ENCODE measurements around the gene POLR2C.

The POLR2C gene

DNA sequence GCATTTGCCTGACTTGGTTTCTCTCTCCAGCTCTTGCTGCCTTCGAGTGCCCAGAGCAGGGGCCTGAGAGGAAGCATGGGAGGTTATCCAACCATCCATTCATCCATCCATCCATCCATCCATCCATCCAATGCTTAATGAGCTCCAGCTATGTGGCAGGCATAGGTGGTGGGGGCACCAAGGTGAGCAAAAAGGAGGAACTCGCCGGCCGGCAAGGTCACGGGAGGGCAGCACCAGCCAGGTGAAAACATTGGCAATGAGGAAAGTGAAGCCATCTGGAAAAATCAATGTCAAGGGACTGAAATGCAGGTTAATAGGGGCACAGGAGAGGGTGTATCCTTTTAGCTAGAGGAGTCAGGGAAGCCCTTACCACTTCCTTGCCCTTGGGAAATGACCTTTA is 42.0 kb downstream of the POLR2C start:
- DNase-seq = no peak

DNA sequence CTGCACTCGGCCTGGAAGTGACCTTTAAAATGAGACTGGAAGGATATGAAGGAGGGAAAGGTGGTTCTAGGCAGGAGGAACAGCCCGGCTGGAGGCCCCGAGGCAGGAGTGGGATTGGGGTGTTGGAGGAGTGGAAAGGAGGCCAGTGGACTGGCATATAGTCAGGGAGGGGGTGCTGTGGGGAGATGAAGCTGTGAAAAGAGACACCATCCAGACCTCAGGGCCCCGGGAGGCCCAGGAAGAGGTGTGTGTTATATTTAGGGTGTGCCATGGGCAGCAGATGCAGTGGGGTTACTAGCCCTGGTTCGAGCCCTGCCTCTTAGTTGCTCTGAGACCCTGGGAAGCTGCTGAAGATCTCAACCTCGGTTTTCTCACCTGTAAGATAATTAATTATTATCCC is 42.7 kb downstream of the POLR2C start:
- no peak for DNase-seq

DNA sequence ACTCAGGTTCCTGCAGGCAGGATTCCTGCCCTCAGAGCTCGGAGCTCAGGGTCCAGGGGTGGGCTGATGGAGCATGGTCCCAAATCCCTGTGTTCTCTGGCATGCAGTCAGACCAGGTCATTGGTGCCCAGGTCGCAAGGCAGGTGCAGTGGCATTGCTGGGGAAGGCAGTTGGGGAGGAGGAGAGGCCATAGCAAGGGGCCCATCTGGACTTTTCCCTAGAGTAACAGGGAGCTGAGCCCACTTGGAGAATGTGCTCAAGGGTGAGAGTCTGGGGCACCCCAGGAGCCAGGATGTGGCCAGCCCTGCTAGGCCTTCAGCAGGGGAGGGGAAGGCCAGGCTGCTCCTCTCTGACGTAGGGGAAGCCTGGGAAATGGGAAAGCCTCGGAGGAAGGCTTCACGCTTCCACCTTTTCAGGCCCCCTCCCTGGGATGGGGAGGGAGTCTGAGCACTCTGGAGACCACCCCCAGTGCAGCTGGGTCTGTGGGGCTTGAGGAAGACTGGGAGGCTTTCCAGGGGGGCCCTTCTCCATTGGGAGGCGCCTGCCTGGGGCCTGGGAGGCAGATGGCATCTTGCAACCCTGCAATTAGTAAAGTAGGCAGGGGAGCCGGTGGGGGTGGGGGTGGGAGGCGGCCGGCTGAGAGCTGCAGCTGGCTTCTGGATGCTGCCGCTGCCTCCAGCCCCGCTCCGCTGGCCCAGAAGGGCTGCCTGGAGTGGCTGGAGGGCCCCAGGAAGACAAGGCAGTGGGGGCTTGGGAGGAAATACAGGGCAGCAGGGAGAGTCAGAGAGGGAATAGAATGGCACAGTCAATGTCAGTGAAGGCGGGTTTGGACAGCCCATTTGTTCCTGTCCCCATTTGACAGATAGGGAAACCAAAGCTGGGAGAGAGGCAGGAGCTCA is 44.9 kb downstream of the POLR2C start:
- DNase-seq = no peak

DNA sequence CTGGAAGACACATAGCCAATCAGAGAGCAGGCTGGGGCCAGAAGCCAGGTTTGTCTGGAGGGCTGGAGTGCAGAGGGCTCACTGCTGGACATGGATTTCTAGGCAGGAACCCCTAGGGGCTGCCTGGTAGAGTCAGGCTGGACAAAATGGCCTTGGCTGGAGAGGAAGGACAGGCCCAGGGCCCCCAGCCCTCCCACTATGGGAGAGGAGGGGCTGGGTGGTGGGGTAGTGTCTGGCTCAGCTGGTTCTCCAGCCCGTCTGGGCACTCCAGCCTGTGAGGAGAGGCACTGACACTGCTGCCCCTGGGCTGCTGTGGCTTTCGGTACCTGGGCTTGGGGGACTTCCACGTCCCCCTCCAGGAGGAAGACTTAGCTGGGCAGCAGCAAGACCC is 45.6 kb downstream of the POLR2C start:
- DNase-seq = no peak

DNA sequence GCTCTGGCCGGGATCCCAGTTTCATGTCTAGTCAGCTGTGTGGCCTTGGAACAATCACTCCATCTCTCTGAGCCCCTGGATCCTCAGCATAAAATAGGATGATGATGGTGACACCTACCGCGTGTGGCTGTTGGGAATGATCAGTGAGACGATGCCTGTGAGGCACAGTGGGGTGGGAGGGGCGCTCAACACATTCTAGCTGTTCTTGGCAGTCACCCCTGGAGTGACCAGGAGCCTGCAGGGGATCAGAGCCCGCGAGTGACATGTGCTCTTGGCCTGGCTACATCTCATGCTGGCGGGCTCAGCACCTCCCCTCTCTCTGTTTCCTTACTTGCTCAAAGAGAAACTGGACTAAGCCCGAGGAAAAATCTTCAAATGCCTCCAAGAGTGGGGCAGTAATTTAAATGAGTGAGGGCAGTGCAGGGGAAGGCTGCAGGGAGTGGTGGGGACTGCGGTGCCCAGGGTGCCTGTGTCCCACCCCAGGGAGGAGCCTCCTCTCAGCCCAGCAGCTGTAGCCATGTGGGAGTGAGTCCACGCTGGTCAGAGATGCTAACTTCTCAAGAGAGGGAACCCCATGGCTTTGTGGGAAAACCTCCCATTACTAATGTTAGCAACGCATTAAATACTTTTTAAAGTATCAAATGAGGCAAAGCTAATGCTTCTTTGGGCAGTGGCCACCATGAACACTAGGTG is 46.9 kb downstream of the POLR2C start:
- no peak for DNase-seq

DNA sequence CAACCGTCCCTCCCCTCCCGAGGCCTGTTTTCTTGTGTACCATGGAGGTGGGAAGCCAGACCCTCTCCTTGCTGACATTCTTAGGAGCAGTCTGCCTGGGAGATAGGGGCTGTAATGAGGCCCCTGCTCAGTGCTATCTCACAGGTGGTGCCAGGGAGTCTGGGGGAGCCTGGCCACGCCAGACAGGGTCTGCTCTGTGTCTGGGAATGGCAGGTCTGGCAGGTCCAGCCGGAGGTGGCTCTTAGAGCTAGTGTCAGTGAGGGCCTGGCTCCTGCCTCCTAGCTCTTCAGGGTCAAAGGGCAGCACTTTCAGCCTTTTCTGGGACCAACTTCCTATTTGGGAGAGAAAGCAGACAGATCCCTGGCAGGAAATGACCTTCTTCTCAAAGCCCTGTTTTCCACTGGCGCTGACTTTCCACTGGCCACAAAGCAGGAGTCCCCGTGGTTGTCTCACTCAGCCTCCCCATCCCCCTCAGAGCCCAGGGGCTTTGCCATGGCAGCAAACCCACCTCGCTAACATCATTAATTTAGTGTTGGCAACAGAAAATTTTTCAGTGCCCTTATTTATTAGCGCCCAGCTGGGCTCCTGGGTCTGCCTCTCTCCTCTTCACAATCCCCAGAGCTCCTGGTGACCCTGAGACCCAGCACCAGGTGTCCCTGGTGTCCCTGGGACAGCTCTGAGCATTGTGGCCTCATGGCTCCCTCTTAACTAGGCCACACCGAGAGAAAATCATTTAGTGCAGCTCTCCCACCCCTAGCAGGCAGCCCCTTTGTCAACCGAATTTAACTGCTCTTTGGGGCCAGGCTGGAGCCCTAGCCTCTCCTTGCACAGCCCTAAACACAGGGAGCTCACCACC is 47.8 kb downstream of the POLR2C start:
- no peak for DNase-seq

DNA sequence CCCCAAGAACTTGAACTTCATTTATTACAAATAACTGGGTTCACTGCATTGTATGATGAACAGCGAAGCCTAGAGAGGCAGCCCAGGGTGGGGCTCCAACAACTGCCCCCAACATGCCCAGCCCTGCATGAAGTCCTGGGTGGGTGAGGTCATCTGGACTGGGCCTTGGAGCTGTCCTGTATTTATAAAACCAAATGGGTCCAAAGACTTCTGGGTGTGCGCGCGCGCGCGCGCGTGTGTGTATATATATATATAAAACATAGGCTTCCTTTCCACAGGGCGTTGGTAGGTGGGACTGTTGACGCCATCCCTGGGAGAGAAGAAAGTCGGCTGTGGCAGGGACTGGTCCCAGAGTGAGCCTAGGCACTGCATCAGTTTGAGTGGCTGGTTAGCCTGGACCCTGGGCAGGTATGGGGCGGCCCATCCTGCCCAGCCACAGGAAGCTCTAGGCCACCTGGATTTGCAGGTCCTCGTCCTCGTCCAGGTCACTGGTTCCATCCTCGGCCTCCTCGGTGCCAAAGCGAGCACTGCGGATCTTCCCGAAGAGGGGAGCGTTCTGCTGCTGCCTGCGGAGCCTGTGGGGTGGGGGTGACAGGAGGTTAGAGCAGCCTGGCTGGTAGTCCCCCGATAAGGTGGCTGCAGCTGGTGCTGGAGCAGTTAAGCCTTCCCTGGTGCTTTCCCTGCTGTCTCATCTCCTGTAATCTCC is 50.0 kb downstream of the POLR2C start:
- DNase-seq = no peak

DNA sequence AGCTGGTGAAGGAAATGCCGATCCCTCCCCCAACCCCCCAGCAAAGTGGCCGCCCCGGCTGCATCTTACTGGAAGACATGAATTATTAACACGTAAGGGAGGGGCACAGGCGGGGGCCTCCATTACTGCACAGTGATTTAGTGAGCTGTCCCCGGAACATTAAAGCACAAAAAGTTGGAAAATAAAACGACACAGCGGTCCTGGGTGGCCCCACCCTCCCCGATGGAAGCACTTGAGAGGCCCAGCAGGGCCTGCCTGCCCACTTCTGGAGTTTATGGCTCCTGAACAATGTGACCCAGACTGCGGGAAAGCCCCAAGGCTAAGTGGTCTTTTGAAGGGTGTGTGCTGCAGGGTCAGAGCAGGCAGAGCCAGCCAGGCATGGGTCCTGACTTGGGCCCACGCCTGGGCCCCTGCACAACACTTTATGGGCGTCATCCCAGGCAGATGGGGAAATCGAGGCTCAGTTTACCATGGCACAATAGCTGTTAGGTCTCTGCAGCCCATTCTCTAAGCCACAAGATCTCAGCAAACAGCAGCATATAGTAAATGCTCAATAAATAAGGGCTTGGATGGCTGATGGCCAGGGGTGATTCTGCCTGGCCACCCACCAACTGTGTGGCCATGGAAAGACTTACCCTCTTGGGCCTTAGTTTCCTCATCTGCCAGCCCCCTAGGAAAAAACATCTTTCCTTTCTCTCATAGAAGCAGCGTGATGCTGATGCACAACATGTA is 51.1 kb downstream of the POLR2C start:
- DNase-seq = no peak

DNA sequence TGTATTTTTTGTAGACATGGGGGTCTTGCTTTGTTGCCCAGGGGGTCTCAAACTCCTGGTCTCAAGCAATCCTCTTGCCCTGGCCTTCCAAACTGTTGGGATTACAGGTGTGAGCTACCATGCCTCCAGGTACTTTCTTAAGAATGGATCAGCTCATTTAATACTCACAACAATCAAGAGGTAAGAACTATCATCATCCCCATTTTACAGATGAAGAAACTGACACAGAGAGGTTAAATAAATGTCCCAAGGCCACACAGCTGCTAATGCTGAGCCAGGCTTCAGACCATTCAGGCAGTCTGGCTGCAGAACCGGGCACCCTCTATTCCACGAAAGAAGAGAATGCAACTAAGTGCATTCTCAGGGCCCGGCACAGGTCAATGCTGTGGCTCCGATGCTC is 51.9 kb downstream of the POLR2C start:
- DNase-seq = no peak

DNA sequence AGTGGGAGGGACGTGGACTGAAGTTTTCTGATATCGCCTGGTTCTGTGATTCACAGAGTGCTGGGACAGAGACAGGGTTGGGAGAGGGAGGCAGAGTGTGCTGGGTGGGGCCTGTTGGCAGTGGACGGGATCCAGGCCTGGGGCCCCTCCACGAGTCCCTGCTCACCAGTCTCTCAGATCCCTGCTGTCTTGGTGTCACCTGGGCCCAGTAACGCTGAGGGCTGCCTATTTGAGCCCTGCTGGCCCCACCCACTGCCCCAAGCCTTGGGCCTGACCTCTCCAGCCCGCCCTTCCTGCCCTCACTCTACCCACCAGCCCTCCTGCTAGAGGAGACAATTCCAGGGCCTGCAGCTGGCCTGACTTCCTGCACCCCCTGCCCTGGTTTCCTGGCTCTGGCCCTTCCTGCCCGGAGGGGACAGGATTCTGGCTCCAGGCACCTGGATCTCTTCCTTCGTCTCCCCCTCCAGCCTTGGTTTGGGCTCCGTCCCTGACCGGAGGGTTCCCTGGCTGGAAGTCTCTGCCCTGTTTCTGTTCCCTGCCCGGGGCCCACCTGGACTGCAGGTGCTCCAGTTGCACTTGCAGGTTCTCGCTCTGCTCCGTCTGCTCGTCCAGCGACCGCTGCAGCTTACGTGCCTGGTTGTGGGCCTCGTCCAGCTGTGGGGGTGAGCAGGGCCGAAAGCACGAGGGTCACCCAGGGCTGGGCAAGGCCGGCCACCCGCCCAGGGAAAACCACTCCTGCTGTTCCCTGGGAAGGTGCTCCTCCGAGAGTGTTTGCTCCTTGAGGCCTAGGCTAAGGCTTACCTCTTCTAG is 52.5 kb downstream of the POLR2C start:
- DNase-seq = no peak

DNA sequence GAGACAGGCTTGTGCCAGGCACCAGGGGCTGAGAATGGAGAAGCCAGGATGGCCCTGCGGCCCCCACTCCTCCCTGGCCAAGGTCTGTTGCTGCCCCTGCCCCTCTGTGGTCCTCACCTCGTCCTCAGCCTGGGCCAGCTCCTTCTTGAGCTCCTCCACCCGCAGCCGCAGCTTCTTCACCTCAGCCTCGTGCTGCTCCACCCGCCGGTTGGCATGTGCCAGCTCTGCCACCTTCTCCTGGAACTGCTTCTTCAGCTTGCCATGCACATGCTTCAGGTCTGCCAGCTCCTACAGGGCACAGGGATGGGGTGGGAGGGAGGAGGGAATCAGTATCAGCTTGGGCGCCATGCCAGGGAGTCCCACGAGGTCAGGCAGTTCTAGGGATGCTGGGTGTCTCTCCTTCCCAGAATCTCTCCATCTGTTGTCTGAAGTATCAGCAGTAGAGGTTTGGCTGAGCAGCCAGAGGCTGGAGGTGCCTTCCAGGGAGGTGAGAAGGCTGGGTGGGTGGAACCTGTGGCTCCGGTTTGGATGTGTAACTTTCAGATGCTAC is 53.8 kb downstream of the POLR2C start:
- DNase-seq = no peak

DNA sequence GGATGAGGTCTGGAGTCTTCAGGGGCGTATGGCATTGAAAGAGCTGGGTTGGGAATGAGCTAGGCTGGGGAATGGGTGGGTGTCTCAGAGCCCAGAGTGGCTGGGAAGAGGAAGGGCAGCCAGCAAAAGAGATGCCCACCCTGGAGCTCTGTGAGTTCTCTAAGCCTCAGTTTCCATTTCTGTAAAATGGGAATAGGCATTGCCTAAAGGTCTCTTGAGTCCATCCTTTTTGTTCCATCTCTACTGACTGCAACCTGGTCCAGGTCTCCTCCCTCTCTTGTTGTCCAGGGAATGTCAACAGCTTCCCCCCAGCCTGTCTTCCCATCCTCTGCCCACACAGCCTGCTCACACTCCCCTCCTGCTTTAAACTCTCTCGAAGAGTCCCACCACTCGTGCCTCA is 54.3 kb downstream of the POLR2C start:
- DNase-seq = no peak

DNA sequence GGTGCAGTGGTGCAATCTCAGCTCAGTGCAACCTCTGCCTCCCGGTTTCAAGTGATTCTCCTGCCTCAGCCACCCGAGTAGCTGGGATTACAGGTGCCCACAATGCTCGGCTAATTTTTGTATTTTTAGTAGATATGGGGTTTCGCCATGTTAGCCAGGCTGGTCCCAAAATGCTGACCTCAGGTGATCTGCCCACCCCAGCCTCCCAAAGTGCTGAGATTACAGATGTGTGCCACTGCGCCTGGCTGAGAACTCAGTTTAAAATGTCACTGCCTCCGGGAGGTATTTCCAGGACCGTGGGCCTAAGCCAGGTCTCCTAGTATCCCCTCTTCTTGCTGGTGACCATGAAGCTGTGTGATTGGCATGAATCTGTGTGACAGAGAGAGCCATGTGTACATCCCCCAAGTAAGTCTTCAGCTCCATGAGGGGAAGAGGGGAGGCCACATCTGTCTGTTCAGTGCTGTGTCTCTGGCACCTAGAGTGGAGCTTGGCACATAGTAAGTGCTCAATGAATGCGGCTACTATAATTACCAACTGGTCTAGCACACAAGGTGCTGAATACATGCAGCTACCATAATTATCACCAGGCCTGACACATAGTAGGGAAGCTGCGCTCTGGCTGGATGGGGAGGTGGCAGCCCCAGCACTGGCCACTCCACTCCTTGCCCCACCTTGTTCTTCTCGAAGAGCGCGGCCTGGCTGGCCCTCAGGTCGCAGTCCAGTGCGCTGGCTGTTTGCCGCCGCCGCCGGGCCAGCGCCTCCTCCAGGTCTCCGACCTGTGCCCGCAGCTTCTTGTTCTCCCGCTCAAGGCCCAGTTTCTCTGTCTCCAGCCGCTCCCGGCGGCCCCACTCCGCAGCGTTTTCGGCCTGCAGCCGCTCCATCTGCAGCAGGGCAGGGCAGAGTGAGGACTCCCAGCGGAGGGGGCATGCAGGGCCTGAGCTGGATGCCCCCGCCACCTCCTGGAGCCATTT is 55.2 kb downstream of the POLR2C start:
- DNase-seq = no peak

DNA sequence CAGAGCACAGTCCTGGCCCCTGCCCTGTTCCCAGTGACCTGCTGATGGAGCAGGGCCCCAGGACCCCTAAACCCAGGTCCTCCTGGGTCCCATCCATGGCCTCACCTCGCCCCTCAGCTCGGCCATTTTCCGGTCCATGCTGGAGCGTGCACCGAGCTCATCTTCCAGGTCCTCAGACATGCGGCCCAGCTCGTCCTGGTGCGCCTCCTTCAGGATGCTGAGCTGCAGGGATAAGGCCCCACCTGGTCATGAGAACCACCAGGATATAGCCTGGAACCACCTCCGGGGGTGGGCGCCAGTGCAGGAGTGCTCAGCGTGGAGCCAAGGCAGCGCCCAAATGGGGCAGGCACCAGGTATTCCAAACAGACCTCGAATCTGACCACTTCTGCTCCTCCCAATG is 56.0 kb downstream of the POLR2C start:
- no peak for DNase-seq

DNA sequence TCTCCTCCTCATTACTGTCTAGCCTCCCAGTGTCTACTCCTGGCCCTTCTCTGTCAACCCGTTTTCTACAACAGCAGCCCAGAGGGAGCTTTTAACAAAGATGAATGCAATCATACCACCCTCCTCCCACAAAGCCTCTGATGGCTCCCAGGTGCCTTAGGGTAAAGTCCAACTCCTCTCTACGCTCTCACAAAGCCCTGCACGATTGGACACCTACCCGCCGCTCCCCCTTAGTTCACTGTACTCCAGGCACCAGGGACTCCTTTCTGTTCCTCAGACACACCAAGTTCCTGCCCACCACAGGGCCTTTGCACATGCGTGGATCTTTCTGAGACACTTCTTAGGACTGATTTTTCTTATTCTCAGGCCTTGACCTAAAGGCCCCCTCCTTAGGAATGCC is 56.4 kb downstream of the POLR2C start:
- DNase-seq = no peak

DNA sequence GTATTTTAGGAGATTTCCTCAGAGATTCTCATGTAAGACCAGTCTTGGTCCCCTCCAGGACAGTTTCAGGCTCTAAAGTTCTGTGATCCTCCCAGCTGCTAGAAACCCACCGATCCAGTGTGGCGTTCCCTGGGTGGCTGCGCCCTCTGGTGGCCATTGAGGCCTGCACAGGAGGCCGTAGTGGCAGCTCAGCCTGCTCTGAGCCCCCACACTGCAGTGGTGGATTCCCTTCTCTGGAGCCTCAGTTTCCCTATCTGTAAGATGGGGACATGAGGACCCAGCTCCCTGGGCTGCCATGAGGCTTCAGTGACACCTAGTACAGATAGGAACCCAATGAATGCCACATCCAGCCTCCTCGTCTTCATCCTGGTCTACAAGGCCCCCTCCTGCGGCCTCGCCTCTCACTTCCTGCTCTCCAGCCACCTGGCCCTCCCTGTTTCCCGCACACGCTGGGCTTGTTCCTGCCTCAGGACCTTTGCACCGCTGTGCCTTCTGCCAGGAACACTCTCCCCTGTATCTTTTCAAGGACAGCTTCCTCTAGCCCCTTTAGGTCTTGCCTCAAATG is 57.4 kb downstream of the POLR2C start:
- peak; percentile 65 for DNase-seq

Measured in inflammatory macrophage treated with lipopolysaccharide for 4 hours (primary cell).